ENCODE results near the gene MPHOSPH9.

DNA sequence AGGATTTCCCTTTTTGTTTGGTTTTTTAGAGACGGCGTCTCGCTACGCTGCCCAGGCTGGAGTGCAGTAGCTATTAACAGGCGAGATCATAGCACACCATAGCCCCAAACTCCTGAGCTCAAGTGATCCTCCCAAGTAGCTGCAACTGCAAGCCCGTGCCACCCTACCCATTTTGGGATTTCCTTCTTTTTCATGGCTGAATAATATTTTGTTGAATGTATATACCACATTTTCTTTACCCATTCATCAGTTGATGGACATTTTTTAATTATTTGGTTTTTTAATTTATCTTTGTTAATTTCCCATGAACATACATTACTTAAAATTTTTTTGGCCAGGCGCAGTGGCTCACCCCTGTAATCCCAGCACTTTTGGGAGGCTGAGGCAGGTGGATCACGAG lies 97.3 kb downstream of the MPHOSPH9 start:
- TF ChIP-seq POLR2A (IDR thresholded peaks at IDR 0.05; ENCODE audit: low read depth) (no peak), POLR2AphosphoS5 (IDR thresholded peaks at IDR 0.05) (no peak)
- TF ChIP-seq, protein P1, sequence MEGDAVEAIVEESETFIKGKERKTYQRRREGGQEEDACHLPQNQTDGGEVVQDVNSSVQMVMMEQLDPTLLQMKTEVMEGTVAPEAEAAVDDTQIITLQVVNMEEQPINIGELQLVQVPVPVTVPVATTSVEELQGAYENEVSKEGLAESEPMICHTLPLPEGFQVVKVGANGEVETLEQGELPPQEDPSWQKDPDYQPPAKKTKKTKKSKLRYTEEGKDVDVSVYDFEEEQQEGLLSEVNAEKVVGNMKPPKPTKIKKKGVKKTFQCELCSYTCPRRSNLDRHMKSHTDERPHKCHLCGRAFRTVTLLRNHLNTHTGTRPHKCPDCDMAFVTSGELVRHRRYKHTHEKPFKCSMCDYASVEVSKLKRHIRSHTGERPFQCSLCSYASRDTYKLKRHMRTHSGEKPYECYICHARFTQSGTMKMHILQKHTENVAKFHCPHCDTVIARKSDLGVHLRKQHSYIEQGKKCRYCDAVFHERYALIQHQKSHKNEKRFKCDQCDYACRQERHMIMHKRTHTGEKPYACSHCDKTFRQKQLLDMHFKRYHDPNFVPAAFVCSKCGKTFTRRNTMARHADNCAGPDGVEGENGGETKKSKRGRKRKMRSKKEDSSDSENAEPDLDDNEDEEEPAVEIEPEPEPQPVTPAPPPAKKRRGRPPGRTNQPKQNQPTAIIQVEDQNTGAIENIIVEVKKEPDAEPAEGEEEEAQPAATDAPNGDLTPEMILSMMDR (IDR thresholded peaks at IDR 0.05): no peak
